Measurements from ENCODE around the gene CPT1A.
"Not testable (repeated sequence)": the region's sequence is repeated elsewhere in the genome, so short reads cannot be mapped to it uniquely, and the experiment has no call there.

Gene CPT1A

DNA sequence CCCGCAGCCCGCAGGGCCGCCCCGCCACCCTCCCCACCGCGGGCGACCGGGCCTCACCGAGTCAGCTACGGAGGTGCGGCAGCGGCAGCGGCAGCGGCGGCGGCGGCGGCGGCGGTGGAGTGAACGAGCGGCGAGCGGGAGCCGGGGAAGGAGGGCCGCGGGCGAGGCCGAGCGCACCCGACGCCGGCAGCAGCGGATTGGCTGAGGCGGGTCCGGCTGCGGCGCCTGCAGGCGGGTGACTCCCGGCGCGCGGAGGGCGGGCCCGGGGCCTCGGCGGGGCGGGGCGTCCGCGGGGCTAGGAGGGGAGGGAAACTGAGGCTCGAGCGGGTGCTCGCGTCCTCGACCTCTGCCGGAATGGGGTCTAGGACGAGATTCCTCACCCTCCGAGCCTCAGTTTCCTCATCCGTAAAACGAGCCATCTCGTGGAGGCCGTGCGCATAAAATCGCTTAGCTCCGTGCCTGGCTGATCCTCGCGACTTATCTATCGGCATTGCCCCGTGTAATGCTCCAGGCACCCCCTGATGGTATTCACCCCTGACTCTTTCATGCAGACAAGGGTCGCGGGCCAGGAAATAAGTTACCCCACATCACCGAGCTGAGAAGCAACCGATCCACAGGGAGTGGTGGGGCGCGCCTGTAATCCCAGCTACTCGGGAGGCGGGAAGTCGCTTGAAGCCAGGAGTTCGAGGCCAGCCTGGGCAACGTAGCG lies at the start of gene CPT1A:
Gene CPT1A (minus strand): TSS at position 199 of the 709 bp plus-strand sequence. CDS start 26,442 bp downstream, outside the sequence.
- DNase-seq: peak; percentile 73

DNA sequence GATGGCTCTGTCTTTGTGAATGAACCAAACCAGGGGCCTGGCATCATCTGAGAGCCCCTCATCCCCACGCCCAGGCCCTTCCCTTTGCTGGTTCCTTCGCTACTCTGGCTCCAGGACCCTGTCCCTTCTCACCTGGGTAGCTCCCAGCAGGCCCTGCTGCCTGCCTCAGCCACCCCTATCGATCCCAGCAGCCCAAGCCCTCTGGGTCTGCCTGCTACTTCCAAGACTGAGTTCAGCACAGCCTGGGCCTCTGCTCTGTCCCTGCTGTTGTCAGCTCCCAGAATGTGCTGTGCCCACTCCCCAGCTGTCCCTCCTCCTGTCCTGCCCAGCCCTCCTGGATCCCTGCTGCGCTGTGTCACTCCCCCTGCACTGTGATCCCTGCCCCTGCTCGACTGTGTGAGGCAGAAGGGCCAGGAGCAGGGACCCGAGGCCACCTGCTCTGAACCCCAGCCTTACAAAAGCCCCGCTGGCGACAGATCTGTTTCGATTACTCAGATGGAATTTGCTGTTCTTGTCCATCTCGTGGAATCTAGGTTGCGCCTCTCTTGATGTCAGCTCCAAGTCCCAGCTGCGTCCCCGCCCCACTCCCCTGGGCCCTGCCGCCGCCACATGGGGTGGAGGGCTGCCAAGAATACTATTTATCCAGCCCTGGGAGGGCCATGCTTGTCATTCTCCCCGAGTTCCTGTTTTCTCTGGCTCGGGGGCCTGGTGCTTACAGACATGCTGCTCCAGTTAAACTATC lies 48.9 kb upstream of the CPT1A start:
- DNase-seq: no peak

DNA sequence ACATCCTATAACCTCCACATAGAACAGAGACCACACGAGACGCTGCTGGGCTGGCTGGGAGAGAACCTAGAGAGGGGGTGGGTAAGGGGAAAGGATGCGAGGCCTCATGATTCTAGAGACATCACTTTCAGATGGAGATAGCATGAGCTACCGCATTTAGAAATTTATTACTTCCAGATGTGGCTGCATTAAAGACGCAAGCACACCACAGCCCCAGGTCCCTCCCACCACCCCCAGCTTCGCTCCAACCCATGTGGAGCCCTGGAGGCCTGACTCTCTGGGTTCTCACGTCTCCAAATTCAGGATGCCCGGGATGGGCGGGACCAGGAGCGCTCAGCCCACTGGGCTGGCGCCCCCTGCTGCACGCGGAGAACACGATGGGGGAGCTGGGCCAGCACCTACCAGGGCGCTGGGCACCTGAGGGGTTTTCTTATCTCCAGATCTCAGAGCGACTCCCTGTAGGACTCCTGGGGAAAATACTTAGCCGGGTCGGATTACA lies 48.3 kb upstream of the CPT1A start:
- no peak for DNase-seq

DNA sequence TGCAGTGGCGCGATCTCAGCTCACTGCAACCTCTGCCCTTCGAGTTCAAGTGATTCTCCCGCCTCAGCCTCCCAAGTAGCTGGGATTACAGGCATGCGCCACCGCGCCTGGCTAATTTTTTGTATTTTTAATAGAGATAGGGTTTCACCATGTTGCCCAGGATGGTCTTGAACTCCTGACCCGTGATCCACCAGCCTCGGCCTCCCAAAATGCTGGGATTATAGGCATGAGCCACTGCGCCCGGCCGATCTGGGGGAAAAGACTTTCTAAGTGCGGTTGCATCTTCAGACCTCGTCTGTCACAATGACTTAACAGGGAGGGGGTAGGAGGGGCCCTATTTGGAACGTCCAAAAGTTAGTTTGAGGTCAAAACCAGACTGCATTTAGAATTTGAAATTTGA lies 43.1 kb upstream of the CPT1A start:
- DNase-seq: not testable (repeated sequence)

DNA sequence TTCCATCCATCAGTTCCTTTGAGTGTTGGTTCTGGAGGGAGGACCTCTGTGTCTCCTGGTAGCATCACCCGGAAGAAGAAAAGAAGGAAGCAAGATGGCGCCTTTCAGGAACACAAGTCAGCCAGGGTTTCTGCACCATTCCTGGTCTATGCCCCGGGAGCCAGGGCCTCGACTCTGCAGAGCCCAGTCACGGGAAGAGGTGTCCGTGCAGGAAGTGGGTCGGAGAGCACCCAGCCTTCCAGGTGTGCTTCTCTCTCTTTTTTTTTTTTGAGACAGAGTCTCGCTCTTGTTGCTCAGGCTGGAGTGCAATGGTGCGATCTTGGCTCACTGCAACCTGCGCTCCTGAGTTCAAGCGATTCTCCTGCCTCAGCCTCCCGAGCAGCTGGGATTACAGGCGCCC lies 40.7 kb upstream of the CPT1A start:
- no peak for DNase-seq

DNA sequence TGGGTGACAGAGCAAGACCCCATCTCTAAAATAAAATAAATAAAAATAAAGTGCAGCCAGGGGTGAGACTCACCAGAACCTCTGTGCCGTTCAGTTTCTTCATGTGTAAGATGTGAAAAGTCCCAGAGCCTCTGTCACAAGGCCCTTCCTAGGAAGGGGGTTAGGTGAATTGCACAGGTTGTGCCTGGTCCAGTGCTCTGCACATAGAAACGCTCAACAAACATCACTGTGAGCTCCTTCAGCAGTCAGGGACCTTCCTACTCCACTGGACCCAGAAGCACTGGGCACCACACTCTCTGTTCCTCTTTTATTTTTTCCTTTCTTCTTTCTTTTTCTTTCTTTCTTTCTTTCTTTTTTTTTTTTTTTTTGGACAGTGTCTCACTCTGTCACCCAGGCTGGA lies 39.6 kb upstream of the CPT1A start:
- no peak for DNase-seq

DNA sequence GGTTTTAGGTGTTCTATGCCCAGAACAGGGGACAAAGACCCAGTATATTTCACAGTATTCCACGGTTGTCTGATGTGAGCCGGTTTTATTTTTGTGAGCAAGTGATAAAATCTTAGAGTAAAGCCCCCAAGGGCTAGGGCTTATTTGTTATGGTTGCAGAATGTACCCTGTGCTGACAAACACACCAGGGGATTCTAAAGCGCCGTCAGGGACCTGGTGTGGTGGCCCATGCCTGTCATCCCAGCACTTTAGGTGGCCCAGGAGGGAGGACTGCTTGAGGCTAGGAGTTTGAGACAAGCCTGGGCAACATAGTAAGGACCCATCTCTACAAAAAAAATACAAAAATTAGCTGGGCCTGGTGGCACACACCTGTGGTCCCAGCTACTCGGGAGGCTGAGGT lies 39.1 kb upstream of the CPT1A start:
- no peak for DNase-seq

DNA sequence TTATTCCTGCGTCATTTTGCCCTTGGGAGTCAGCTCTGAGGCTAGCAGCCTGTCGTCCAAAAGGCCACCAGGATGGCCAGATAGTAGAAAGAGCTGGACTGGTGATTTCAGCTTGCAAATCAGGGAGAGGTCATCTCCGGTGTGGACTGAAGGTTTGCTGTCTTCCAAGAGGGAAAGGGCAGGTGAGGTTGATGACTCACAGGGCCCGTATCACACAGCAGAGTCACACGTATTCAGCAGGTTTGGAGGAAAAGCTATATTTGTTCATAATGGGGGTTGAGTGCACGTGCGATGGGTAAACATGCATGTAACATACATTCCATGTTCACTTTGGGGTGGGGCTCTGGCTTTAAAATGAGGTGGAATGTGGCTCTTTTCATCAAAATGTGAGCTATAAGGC lies 36.3 kb upstream of the CPT1A start:
- no peak for DNase-seq

- DNase-seq: no peak
Measured at GRCh38 chr11:68872216-68873003, 30.7 kb upstream of the CPT1A start.

GRCh38 chr11:68870470-68870869 lies 28.8 kb upstream of the CPT1A start:
- DNase-seq: no peak

DNA sequence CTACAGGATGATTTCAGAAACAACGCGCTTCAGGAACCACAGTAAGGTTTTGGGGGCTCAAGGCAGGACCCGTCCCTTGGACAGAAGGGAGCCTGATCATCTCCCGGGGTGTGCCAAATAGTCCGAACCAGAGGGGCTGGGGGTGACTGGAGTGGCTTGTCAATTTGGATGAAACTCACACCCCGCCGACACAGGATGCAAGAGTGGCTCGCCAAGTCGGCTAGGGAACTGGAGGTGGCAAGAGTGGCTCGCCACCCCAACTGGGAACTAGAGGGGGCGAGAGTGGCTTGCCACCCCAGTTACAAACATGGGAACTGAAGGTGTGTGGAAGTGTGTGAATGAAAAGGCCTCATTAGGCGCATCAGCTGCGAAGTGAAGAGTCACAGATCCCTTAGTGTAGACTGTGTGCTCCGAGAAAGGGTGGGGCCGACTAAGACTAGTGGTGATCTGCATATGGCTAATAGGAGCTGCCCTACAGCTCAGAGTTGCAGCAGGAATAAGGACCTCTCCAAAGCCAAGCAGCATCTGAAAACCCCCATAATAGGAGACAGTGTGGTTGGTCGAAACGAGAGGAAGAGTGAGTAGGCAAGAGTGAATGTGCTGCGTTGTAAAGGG lies 26.6 kb upstream of the CPT1A start:
- DNase-seq: no peak

GRCh38 chr11:68867066-68867465 lies 25.4 kb upstream of the CPT1A start:
- no peak for DNase-seq

- no peak for DNase-seq
Measured at GRCh38 chr11:68865241-68865640, 23.5 kb upstream of the CPT1A start.

- DNase-seq: no peak
Measured at GRCh38 chr11:68863553-68864265, 22.0 kb upstream of the CPT1A start.

DNA sequence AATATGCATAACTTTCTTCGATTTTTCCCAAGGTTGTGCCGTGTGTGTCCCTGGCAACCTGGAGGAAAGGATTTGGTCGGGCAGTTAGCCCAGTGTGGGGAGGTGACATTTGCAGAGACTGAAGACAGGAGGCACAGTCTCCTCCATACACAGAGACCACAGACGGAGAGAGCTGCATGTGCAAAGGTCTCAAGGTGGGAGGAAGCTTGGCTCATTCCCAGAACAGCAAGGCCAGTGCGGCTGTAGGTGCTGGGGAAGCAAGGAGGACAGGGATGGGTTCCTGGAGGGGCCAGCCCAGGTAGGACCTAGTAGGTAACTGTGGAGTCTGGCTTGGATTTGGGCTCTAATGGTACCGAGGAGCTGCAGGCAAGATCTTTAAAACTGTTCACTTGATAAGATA lies 20.7 kb upstream of the CPT1A start:
- DNase-seq: no peak

DNA sequence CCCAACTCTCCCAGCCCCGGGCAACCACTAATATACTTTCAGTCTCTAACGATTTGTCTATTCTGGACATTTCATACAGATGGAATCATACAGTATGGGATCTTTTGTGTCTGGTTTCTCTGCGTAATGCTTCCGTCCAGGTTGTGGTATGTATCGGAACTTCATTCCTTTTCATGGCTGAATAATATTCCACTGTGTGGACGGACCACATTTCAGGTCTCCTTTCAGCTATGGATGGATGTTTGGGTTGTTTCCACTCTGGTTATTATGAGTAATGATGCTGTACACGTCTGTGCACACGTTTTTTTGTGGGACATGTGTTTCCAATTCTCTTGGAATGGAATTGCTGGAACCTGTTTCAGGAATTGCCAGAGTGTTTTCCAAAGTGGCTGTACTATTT lies 17.4 kb upstream of the CPT1A start:
- DNase-seq: no peak

GRCh38 chr11:68857037-68857586 lies 15.4 kb upstream of the CPT1A start:
- no peak for DNase-seq

- not testable (repeated sequence) for DNase-seq
Measured at GRCh38 chr11:68856425-68857030, 14.8 kb upstream of the CPT1A start.

DNA sequence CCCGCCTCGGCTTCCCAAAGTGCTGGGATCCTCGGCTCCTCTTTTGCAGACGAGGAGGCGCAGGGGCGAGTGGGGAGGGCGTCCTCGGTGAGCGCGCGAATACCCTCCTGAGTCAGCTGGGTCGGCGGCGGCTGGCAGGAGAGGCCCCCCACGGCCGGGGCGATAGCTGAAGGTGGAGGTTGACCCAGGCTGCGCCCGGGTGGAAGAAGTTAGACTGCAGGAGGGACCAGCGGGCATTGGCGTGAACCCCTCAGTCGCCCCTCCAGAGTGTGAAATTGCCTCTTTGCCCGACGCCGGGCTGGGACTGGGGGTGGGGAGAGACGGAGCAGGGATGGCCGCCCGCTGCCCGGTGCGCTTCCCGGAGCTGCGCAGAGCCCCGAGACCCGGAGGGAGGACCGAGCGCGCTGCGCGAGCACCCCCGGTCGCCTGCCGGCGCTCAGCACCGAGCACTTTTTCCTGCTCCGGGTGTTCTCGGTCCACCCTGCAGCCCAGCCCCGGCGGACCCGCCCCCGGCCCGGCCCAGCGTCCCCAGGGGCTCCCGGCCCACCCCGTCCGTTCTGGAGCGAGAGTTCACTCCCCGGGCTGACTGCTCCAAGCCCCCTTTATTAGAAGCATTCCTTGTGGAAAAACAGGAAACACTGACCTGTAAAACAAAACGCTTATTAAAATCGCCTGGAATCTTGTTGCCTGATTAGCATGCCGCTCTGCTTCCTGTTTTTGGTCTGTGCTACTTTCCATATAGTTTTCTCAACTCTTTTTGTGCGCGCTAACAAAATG lies 13.7 kb upstream of the CPT1A start:
- no peak for DNase-seq

DNA sequence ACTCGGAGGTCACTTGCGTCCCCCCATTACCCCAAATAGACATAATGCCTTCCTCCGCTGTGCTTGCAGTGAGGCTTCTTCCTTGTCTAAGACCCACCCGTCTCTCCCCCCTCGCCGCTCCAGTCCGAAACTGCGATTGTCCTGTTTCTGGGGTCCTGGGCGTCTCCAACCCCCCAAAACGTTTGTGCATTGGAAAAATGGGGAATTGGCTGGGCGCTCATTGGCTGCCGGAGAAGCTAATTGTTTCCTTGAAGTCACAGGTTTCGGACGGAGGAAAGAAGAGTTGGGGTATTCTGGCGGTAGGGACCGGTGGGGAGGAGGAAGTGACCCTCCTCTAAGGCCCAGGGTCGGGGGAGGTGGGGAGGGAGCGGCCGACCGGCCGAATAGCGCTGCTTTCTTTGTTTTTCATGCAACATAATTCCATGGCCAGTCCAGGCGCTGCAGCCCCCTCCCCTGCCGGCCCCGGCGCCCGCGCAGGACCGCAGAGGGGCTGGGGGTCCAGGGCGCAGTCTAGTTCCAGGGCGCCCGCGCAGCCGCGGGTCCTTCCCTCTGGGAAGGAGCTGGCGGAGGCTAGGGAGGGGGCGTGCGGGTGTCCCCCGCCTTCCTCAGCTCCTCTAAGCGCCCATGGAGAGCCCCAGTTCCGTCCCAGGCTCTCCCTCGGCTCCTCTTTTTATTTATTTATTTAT lies 12.7 kb upstream of the CPT1A start:
- DNase-seq: no peak

All from stimulated activated CD4-positive, alpha-beta T cell treated with anti-CD3 and anti-CD28 coated beads, Interleukin-1b, Interleukin-23, amount 100 ng/mL, for 48 hours (primary cell).